Measurements from ENCODE around the gene CXCL16.

Gene CXCL16, protein sequence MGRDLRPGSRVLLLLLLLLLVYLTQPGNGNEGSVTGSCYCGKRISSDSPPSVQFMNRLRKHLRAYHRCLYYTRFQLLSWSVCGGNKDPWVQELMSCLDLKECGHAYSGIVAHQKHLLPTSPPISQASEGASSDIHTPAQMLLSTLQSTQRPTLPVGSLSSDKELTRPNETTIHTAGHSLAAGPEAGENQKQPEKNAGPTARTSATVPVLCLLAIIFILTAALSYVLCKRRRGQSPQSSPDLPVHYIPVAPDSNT

DNA sequence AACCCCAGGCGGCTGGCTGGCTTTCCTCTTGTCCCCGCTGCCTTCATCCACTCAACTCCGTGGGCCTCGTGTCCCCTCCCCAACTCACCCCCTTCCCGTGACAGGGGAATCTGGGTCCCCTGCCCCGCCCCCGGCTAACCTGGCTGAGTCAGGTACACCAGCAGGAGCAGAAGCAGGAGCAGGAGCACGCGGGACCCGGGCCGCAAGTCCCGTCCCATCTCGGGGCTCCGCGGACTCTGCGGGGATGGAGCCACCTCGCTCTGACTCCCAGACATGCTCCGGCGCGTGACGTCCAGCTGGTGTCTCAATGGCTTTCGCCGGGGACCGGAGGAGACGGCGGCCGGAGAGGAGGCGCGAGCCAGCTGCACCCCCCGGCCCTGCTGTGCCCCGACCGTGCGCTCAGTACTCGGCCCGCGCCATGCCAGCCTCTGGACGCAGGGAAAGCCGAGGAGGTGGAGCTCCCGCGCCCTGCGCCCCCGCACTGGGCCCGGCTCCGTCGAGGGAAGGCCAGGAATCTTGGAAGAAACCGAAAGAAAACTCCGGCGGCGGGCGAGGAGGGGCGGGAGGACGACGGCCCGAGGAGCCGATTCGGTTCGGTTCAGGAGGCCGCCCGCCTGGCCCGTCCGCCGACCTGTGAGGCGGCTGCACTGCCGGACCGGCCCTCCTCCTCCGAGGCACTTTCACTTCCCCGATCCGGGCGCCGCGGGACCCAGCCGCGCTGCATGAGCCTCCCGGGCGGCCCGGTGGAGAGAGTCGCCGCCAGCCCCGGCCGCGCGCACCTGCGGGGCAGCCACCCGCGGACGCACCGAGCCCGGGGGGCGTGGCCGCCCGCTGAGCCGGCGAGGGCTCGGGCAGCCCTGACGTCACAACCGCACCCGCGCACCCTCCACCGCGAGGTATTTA lies at the start of gene CXCL16, which contains the start of gene ZMYND15:
Gene CXCL16 (minus strand): TSS at position 807 of the 903 bp plus-strand sequence. CDS start 589 bp downstream, at position 218.
Gene ZMYND15 (plus strand): TSS at position 712 of the 903 bp plus-strand sequence. CDS start 716 bp downstream, outside the sequence.
- DNase-seq = no peak

DNA sequence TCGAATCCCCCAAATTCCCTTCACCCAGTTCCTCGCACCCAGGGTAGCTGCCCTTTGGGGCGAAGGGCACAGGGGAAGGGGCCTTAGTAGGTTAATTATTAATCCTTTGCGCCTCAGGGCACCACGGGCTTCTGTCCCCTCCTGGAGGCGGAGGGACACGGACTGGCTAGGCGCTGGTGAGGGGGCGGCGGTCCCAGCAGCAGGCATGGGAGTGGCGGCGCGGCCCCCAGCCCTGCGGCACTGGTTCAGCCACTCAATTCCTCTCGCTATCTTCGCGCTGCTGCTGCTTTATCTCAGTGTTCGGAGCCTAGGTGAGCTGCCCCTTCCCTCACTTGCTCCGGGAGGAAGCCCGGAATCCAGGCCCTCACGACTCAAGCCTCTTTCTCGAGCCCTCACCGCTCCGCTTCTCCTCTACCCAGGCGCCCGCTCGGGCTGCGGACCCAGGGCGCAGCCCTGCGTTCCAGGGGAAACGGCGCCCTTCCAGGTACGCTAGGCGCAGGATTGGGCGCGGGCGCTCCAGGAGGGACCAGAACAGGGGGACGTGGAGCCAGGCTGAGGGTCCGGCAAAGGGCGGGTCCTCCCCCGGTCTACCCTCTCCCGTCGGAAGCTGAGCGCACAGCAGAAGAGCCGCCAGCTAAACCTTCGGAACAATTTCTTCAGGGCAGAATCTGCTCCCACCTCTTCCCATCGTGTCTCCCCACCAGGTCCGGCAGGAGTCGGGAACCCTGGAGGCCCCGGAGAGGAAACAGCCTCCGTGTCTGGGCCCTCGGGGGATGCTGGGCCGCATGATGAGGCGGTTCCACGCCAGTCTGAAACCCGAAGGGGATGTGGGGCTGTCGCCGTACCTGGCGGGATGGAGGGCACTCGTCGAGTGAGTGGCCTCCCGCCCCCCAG lies 49.3 kb upstream of the CXCL16 start, which contains the start of gene GLTPD2:
Gene GLTPD2 (plus strand): TSS at position 158 of the 894 bp plus-strand sequence. CDS start 48 bp downstream, at position 206.
- no peak for DNase-seq

DNA sequence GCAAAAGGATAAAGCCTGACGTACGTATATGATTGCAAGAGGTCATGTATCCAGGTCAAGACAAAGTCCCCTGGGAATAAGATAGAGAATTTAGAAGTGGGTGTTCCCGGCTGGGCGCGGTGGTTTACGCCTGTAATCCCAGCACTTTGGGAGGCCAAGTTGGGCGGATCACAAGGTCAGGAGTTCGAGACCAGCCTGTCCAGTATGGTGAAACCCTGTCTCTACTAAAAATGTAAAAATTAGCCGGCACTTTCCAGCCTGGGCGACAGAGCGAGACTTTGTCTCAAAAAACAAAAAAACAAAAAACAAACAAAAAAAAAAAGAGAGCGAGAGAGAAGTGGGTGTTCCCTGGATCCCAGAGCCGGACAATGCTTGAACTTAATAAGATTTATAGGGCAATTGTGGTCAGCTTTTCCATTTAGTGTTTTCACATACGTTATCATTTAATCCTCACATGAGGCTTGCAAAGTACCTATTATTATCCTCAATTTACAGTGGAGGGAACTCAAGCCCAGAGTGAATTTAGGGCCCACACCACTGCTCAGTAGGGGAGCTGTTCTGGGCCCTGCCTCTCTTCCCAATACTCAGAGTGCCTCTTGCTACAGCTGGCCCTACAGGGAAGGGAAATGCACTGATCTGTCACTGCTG lies 48.6 kb upstream of the CXCL16 start:
- DNase-seq = no peak

DNA sequence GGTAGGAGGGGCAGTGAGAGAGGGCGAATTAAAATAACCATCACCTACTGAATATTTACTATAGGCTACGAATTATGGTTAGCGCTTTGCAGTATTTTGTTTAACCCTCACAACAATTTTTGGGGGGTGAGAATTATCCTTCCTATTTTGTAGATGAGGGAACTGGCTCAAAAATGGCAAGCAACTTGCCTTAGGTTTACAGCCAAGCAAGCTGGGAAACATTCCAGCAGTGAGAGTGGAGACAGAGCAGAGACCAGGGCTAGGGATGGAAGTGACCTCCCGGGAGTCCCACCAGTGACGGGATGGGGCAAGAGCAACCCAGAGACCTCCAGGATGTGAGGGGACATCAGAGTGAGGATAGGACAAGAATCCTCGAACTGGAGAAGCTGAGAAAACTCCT lies 46.8 kb upstream of the CXCL16 start:
- DNase-seq = no peak

DNA sequence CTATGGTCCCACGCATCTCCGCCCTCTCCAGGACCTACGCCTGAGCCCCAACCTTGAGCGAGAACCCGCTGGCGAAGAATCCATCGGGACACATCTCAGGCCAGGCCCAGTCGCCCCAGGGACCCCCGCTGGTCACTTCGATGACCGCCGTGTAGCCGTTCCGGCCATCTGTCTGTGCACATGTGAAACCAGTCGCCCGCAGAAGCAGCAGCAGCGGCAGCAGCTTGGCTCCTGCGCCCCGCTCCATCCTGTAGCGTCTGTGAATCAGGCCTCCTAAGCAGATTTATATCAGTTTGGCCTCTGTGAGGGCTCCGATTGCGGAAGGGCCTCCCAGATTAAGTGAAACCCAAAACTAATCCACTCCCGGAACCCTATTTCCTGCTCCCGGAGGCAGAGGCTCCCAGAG lies 46.4 kb upstream of the CXCL16 start, which contains the start of gene VMO1:
Gene VMO1 (minus strand): TSS at position 259 of the 406 bp plus-strand sequence. CDS start 12 bp downstream, at position 247.
- no peak for DNase-seq

DNA sequence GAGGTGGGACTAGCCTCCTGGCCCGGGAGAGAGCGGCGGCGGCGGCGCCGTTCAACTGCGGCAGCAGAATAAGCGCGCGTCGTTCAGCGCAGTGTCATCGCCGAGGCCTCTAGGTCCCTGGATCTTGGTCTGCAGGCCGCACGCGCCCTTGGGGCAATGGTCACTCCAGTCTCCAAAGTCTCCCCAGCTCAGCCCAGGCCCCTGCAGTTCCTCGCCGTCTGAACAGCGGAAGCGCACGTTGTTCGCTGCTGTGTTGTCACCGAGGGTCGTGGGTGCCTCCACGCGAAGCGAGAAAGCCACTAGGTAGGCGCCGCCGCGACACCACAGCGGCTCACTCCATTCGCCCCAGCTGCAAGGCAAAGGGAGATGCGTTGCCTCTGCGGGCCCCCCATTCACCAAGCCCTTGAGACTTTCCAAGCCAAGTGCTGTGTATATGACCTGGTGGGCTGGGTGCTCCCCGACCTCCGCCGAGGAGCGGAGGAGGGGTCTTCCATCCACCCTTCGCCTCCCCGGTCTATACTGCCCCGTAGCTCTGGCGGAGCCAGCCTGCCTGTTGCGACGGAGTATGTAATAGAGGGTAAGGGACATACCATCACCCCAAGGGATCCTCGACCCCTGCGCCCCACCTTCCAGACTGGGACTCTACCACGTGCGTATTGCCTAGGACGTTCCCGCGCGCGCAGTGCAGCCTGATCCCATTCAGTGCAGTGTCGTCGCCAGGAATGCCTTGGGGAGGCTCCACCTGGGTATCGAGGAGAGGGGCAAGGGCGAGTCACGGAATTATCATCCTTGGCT lies 45.8 kb upstream of the CXCL16 start:
- DNase-seq = no peak

DNA sequence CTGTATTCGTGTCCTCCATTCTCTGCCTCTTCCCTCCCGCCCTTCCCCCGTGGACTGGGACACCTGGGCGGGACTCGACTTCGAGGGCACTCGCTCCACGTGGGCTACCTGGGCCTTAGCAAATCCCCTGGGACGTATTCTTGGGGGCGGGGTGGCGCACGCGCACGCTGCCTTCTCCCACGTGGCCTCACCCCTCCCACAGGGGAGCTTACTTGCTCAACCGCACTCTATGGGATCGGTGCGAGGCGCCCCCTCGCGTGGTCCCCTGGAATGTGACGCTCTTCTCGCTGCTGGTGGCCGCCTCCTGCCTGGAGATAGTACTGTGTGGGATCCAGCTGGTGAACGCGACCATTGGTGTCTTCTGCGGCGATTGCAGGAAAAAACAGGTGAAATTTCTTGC lies 42.9 kb upstream of the CXCL16 start:
- DNase-seq = no peak

DNA sequence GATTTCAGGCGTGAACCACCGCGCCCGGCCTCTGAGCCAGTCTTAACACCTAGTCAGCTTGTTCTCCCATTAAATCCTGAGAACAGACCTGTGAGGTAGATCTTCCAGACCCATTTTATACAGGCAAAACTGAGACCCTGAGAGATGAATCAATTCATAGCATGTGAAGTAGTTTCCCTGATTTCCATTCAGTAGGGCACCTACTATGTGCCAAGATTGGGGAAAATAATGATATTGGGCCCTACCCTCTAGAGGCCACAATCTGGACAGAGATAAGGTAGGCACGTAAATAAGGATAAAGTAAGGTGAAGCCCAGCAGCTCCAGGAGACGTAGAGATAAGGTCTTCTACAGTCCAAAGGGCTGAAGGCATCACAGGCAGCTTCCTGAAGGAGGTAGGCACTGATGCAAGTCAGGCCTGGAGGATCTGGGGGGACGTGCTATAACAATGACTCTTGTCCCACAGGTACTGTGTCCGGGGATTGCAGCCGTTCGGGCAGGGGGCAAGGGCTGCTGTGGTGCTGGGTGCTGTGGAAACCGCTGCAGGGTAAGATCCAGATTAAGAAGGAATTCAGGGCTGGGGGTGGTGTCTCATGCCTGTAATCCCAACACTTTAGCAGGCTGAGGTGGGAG lies 40.7 kb upstream of the CXCL16 start:
- no peak for DNase-seq

DNA sequence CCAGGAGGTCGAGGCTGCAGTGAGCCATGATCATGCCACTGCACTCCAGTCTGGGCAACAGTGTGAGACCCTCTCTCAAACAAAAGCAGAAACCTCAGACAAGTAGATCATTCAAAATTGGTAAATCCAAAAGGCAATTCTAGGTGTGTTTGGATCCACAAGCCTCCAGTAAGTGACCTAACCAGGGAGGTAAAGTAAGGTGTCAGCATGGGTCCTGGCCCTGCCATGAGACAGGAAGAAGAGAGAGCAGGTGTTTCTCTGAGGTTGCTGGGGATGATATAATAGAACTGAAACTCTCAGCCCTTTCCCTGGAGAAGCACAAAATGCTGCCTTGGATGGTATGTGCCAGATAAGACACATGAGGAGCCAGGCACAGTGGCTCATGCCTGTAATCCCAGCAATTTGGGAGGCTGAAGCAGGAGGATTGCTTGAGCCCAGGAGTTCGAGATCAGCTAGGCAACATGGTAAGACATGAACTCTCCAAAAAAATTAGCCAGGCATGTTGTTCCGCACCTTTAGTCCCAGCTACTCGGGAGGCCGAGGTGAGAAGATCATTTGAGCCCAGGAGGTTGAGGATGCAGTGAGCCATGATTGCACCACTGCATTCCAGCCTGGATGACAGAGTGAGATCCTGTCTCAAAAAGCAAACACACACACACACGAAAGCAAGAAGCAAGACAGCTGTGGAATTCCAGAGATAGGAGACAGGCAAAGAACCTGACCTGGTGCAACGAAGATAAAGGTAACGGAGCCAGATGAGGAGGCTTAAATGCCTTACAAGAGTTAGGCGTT lies 38.4 kb upstream of the CXCL16 start:
- no peak for DNase-seq

DNA sequence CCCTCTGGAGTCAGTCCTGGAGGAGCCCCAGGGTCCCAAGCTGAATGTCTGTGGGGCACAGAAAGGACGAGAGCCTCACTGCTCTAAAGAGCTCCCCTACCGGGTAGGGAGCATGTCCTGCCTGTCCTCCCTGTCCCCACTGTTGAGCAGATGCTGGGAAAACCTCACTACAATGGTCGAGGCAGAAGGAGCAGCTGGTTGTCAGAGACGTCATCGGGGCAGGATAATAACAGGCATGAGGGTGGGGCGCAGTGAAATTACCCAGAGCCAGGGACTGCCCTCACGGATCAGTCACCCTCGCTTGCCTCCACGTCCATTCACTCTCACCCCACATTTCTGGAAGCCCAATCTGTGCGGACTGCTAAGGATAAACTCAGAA lies 32.5 kb upstream of the CXCL16 start:
- no peak for DNase-seq

DNA sequence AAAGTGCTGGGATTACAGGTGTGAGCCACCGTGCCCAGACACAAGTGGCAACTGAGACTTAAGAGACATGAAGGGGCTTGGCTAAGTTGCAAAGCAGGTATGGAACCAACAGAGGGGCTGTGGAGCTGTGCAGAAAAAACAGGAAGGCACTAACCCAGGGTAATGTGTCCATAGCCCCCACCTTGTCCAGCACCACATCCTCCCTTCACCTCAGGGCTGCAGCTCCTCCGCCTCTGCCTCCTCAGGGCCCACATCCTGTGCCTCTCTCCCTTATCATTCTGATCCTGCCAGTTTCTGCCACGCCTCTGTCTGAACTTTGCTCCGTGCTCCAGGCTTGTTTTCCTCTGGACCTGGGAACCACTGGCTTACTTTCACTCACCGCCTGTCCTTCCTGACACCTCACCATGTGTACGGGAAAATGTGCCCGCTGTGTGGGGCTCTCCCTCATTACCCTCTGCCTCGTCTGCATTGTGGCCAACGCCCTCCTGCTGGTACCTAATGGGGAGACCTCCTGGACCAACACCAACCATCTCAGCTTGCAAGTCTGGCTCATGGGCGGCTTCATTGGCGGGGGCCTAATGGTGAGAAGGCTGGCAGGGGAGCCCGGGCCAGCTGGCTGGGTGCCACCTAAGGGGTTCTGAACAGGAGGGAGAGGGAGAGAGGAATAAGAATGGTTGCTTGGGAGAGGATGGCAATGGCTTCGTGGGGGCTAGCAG lies 31.9 kb upstream of the CXCL16 start, which contains the start of gene TM4SF5:
Gene TM4SF5 (plus strand): TSS at position 368 of the 716 bp plus-strand sequence. CDS start 37 bp downstream, at position 405.
- DNase-seq = no peak

DNA sequence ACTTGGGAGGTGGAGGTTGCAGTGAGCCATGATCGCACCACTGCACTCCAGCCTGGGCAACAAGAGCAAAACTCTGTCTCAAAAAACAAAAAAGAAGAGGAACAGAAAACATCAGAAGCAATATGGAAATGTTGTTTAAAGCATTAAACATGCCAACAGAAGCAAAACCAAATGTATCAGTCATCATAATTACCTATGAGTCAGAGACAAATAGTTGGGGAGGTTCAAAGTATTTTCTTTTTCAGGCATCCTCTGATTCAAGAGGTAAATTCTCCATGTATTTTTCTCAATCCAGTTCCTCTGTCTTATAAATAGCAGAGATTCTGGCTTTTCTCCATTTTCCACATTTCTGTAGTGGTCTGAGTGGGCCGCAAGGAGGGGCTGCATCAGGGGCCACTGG lies 29.9 kb upstream of the CXCL16 start:
- DNase-seq = no peak

DNA sequence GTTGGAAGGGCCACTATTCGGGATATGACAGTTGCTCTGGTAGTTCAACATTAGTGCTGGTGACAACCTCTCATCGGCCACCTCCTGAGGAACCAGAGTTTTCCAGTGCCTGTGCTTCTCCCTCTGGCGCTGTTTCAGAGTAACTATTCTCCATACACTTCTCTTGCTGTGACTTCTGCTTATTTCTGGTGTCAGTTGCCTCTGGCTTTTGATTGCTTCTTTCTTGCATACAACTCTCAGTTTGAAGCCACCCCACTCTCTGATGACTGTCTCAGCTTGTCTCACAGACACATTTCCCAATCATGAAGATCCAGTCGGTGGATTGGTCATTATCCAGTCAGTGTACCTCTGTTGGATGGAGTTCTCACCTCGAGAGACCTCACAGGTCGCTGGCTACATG lies 28.6 kb upstream of the CXCL16 start:
- DNase-seq = no peak

DNA sequence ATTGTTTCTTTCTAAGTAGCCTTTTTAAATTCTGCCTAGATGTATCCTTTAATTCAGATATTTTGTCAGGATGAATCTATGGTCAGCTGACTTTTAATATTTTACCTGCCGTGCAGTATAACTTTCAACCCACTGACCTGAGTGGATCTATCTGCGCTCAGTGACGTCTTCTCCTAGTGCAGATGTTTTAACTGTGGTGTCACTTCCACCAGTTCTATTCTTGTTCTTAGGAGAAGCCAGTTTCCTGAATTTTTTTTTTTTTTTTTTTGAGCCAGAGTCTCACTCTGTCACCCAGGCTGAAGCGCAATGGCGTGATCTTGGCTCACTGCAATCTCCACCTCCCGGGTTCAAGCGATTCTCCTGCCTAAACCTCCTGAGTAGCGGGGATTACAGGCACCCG lies 27.0 kb upstream of the CXCL16 start:
- no peak for DNase-seq

DNA sequence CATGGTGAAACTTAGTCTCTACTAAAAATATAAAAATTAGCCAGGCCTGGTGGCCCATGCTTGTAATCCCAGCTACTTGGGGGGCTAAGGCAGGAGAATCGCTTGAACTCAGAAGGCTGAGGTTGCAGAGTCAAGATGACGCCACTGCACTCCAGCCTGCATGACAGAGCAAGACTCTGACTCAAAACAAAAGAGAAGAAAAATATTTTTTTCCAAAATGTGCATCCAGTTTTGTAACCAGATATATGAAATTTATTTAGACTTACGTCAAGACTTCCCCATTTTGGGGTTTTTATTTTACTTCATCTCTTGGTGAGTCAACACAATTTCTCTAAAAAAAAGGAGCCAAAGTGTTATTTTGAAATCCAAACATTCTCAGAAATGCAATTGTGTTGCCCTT lies 26.5 kb upstream of the CXCL16 start:
- no peak for DNase-seq

DNA sequence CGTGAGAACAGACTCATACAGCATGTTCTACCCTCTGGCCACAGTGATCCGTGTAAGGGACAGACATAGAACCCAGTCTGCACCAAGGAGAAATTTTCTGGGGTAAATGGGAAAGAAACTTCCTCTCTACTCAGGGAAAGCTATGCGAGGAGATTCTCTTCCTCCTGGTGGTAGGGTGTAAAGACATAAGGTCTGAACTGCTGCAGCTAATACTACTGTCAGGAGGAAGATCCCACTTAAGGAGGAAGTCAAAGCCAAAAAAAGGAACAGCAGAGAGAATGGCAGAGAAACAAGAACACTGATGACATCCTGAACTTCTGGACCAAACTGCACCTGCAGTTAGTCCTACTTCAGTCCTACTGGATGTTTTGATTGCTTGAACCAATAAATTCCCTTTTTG lies 24.9 kb upstream of the CXCL16 start:
- no peak for DNase-seq

DNA sequence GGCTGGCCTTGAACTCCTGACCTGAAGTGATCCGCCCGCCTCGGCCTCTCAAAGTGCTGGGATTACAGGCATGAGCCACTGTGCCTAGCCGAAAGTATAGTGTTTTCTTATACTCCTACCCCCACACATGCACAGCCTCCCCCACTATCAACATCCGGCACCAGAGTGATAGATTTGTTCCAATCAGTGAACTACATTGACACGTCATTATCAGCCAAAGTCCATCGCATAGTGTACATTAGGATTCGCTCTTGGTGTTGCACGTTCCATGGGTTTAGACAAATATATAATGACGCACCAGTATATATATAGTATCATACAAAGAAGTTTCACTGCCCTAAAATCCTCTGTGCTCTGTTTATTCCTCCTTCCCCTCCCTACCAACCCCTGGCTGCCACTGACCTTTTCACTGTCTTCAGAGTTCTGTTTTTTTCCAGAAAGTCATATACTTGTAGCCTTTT lies 20.1 kb upstream of the CXCL16 start:
- no peak for DNase-seq

DNA sequence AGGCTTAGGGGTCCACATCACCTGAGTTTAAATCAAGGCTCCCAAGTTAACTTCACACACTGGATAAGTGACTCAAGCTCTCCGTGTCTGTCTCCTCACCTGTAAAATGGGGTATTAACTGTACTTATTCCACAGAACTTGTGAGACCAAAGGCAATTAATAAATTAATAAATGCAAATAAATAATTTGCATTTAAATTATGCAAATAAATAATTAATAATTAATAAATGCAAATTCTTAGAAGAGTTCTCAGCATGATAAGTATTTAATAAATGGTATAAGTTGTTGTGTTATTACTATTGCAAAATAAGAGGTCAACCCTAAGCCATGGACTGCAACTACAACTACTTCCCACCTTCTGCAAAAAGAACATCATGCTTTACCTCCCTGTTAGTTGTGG lies 13.7 kb upstream of the CXCL16 start:
- DNase-seq = no peak

DNA sequence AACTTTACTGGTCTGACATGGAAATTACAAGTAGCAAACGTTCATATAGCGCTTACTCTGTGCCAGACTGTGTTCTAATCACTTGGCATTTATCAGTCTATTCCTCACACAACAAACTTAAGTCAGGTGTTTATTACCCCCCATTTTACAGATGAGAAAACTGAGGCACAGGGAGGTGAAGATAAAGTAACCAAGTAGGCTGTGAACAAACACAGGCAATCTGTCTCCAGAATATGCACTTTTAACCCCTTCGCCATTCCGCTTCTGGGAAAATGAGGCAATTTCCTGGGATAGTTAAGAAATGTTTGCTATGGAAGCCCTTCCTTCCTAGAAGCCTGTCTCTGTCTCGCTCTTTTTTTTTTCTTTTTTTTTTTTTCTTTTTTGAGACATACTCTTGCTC lies 12.2 kb upstream of the CXCL16 start:
- DNase-seq = no peak
